Measurements from ENCODE around the gene TBXA2R. TPM values are rescaled to one million over a fixed set of nuclear protein-coding genes. Genes with fewer than 3 reads are reported as not detected.

The TBXA2R gene
- total and polyA plus RNA-seq, 2 of the 8 experiments (the other 6 are each of a cell fraction or from before 2014, with no cell fraction given): 0.39 to 0.50 TPM

GRCh38 chr19:3612330-3612729, 5.7 kb upstream of the TBXA2R start:
- H2BK5ac ChIP-seq (ENCODE audit: low read depth, low read length): no peak overlapping the region
- H3K4me2 ChIP-seq (ENCODE audit: insufficient read depth in 1 of 2, low read depth in 2 of 2, low read length in 2 of 2): no peak overlapping the region
- no peak overlapping the region for H3K14ac ChIP-seq (ENCODE audit: insufficient read length)
- peaks cover 0 to 21% (median 3%) of the 10 kb centered on the region in 4 experiments; a peak in 2 of 8 replicates for H3K36me3 ChIP-seq (ENCODE audit: control insufficient read depth in 2 of 4, insufficient read depth in 4 of 4, low read length in 3 of 4)
- 93% methylated on average over 32 of the region's 33 CpGs; no CpG with 5 or more reads in 1 of the 2 experiments for WGBS, 2 experiments (ENCODE audit: extremely low coverage in 1 of 2, insufficient coverage in 1 of 2, insufficient read length in 1 of 2, insufficient replicate concordance in 2 of 2, low coverage in 1 of 2, low lambda C conversion rate in 2 of 2, missing lambda C conversion rate in 1 of 2)
- H3K56ac ChIP-seq (replicated peaks; ENCODE audit: insufficient read length, low read depth, low read length): no peak overlapping the region
- no peak overlapping the region for H3K18ac ChIP-seq (ENCODE audit: extremely low read depth, low read length)
- H3K27me3 ChIP-seq (replicated peaks in 1 of 4; ENCODE audit: control insufficient read depth in 3 of 4, extremely low read depth in 1 of 4, insufficient read depth in 3 of 4, low read length in 3 of 4): no peaks in the 10 kb centered on the region
- ChIA-PET CTCF (ENCODE audit: partially characterized antibody) (interaction anchor here (0.8 to 1.4 kb wide), 9 partner anchors 10 to 47 kb away, joined by 3 to 4 read pairs (median 3); no protein-coding TSS in a partner anchor), POLR2A (ENCODE audit: partially characterized antibody) (interaction anchor here (0.8 to 1.7 kb wide), 3 partner anchors 34 to 60 kb away, joined by 3 to 5 read pairs (median 4); no protein-coding TSS in a partner anchor)
- no peaks in the 10 kb centered on the region for H3K79me2 ChIP-seq (ENCODE audit: control insufficient read depth in 1 of 2, insufficient read depth in 2 of 2, low read length in 2 of 2)
- H3K4me1 ChIP-seq (replicated peaks in 1 of 4; ENCODE audit: control insufficient read depth in 3 of 4, insufficient read depth in 4 of 4, low read length in 3 of 4): peaks cover 3 to 6% (median 5%) of the 10 kb centered on the region in 4 experiments; a peak in 5 of 7 replicates
- no peak overlapping the region for H3K23ac ChIP-seq (ENCODE audit: insufficient read length)
- H2BK15ac ChIP-seq (ENCODE audit: low read length): no peak overlapping the region
- no peak overlapping the region for H2BK20ac ChIP-seq (ENCODE audit: low read length)
- no peak overlapping the region for H2BK12ac ChIP-seq (ENCODE audit: low read depth, low read length)
- H4K20me1 ChIP-seq (replicated peaks in 1 of 2; ENCODE audit: control insufficient read depth in 1 of 2, insufficient read depth in 2 of 2, low read length in 2 of 2): peaks cover 2 to 13% of the 10 kb centered on the region in 2 experiments
- no peak overlapping the region for H4K91ac ChIP-seq (replicated peaks; ENCODE audit: insufficient read length, low read length)
- no peaks in the 10 kb centered on the region for H3K9me3 ChIP-seq (ENCODE audit: insufficient read depth in 2 of 2, low read depth in 1 of 2, low read length in 1 of 2)
- DNase-seq (ENCODE audit: low read depth in 1 of 2, low spot score in 2 of 2) (no peak), FAIRE-seq (no peak)
- H3K9ac ChIP-seq (replicated peaks in 1 of 4; ENCODE audit: extremely low read depth in 1 of 4, low read depth in 3 of 4, low read length in 3 of 4): no peak overlapping the region
- H2AFZ ChIP-seq (ENCODE audit: low read length): no peak overlapping the region
- no peak overlapping the region for H4K5ac ChIP-seq (ENCODE audit: insufficient read length, low read depth, low read length)
- H2BK120ac ChIP-seq (replicated peaks; ENCODE audit: low read depth, low read length): no peak overlapping the region
- no peak overlapping the region for H4K8ac ChIP-seq (ENCODE audit: extremely low read depth, insufficient read depth, low read length)
- no peaks in the 10 kb centered on the region; the same call in 1 of the 2 replicates for H3K79me1 ChIP-seq (ENCODE audit: low read depth, low read length)
- H3K27ac ChIP-seq (ENCODE audit: low read depth, low read length): no peak overlapping the region
- peaks cover 2% of the 10 kb centered on the region; the same call in 1 of the 2 replicates for H3K23me2 ChIP-seq (ENCODE audit: low read depth, low read length)
- no peak overlapping the region for H2AK5ac ChIP-seq (ENCODE audit: low read depth, low read length)
- H3K4me3 ChIP-seq (ENCODE audit: extremely low read depth in 1 of 4, insufficient read depth in 2 of 4, low read depth in 3 of 4, low read length in 4 of 4): no peak overlapping the region
- H3K4ac ChIP-seq (replicated peaks; ENCODE audit: insufficient read length, low read depth, low read length): no peak overlapping the region
- TF ChIP-seq TAF7 (optimal IDR thresholded peaks at IDR 0.05; ENCODE audit: borderline replicate concordance, low read depth, low read length): no peak
- TF ChIP-seq POLR2AphosphoS5 (IDR thresholded peaks at IDR 0.05; ENCODE audit: low read depth, low read length): no peak
- no peak for TF ChIP-seq TAF1 (IDR thresholded peaks at IDR 0.05; ENCODE audit: low read depth, low read length)
- no peak for TF ChIP-seq MAX (IDR thresholded peaks at IDR 0.05)
- TF ChIP-seq ZNF274 (IDR thresholded peaks at IDR 0.05; ENCODE audit: borderline replicate concordance, extremely low read depth, low read length): no peak
